ENCODE data around the gene DNMBP.

- TF ChIP-seq, protein P1, sequence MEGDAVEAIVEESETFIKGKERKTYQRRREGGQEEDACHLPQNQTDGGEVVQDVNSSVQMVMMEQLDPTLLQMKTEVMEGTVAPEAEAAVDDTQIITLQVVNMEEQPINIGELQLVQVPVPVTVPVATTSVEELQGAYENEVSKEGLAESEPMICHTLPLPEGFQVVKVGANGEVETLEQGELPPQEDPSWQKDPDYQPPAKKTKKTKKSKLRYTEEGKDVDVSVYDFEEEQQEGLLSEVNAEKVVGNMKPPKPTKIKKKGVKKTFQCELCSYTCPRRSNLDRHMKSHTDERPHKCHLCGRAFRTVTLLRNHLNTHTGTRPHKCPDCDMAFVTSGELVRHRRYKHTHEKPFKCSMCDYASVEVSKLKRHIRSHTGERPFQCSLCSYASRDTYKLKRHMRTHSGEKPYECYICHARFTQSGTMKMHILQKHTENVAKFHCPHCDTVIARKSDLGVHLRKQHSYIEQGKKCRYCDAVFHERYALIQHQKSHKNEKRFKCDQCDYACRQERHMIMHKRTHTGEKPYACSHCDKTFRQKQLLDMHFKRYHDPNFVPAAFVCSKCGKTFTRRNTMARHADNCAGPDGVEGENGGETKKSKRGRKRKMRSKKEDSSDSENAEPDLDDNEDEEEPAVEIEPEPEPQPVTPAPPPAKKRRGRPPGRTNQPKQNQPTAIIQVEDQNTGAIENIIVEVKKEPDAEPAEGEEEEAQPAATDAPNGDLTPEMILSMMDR (IDR thresholded peaks at IDR 0.05; ENCODE audit: poor library complexity) = no peak
- TF ChIP-seq EZH2 (IDR thresholded peaks at IDR 0.05; ENCODE audit: borderline replicate concordance) (no peak), EZH2phosphoT487 (IDR thresholded peaks at IDR 0.05; ENCODE audit: low read depth, severe bottlenecking, unreplicated experiment) (no peak)
These were observed 126.2 kb downstream of the DNMBP start for GRCh38 chr10:99883523-99883922.

Measured in hepatocyte (in vitro differentiated cells).